Keratinocyte (primary cell): ENCODE measurements around the gene RCVRN. TPM values are rescaled to one million over a fixed set of nuclear protein-coding genes. Genes with fewer than 3 reads are reported as not detected.

Experiments used
- DNase-seq: peaks from one replicate; pipeline ENCODE4 v3.0.0-alpha.2; 2011; ENCODE audit warnings: low read depth, missing footprints, low spot score
- FAIRE-seq: peaks from 2 replicates; lab custom pipeline; 2011; peaks lifted over from hg19 to GRCh38; lab: Jason Lieb, UNC
- H2AFZ ChIP-seq: 2 replicates; pipeline ENCODE4 v1.6.0; 2012; ENCODE audit warnings: low read length, control low read depth, inconsistent platforms; ENCODE audit not compliant: control insufficient read depth
- H3K27ac ChIP-seq: 2 replicates; pipeline ENCODE4 v1.5.1; 2011; ENCODE audit warnings: low read length; ENCODE audit not compliant: control insufficient read depth, insufficient read depth
- H3K27me3 ChIP-seq: 3 replicates; pipeline ENCODE4 v1.6.0; 2011; ENCODE audit warnings: low read length; ENCODE audit not compliant: control insufficient read depth, insufficient read depth; ENCODE audit errors: extremely low read depth
- H3K36me3 ChIP-seq, 2 experiments: 2 replicates in 1 of 2; 3 replicates in 1 of 2; pipeline ENCODE4 v1.5.1; 2011; ENCODE audit warnings: low read length in 2 of 2, mild to moderate bottlenecking in 1 of 2; ENCODE audit not compliant: control insufficient read depth in 2 of 2, insufficient read depth in 2 of 2; ENCODE audit errors: extremely low read depth in 1 of 2
- H3K4me1 ChIP-seq: 3 replicates; pipeline ENCODE4 v1.5.1; 2011; ENCODE audit warnings: low read length; ENCODE audit not compliant: control insufficient read depth, insufficient read depth; ENCODE audit errors: extremely low read depth
- H3K4me2 ChIP-seq: 3 replicates; pipeline ENCODE4 v1.6.0; 2011; ENCODE audit warnings: low read depth, low read length; ENCODE audit not compliant: control insufficient read depth, insufficient read depth; ENCODE audit errors: extremely low read depth
- H3K4me3 ChIP-seq, 3 experiments: fragments of 200-600 bp in 1 of 3; sonication (generic) in 1 of 3; 2 replicates in 2 of 3; 3 replicates in 1 of 3; pipeline ENCODE4 v1.5.1; 2011 to 2016; ENCODE audit warnings: low read length in 3 of 3, mild to moderate bottlenecking in 3 of 3, control low read depth in 2 of 3, inconsistent platforms in 1 of 3, low read depth in 1 of 3, mixed read lengths in 1 of 3, mixed run types in 1 of 3, moderate library complexity in 1 of 3; ENCODE audit not compliant: control insufficient read depth in 2 of 3, insufficient read depth in 2 of 3; ENCODE audit errors: extremely low read depth in 1 of 3
- H3K79me2 ChIP-seq: 2 replicates; pipeline ENCODE4 v1.6.0; 2012; ENCODE audit warnings: low read length; ENCODE audit not compliant: control insufficient read depth, insufficient read depth
- H3K9ac ChIP-seq: 3 replicates; pipeline ENCODE4 v1.6.0; 2011; ENCODE audit warnings: low read length; ENCODE audit not compliant: control insufficient read depth, insufficient read depth; ENCODE audit errors: extremely low read depth
- H3K9me1 ChIP-seq: 3 replicates; pipeline ENCODE4 v1.6.0; 2011; ENCODE audit warnings: low read length; ENCODE audit not compliant: control insufficient read depth, insufficient read depth; ENCODE audit errors: extremely low read depth
- H3K9me3 ChIP-seq: 2 replicates; pipeline ENCODE4 v1.5.1; 2012; ENCODE audit warnings: low read depth, low read length; ENCODE audit not compliant: control insufficient read depth
- H4K20me1 ChIP-seq: 3 replicates; pipeline ENCODE4 v1.6.0; 2011; ENCODE audit warnings: low read length; ENCODE audit not compliant: control insufficient read depth, insufficient read depth; ENCODE audit errors: extremely low read depth
- EZH2 ChIP-seq: IDR thresholded peaks from one replicate; pipeline ENCODE4 v1.6.1; 2012; ENCODE audit warnings: inconsistent platforms, mild to moderate bottlenecking, low read length, moderate library complexity
- dilution Hi-C: fragments of 300-500 bp; cut with MboI; formaldehyde crosslinking; loops from one replicate; pipeline ENCODE4 v1.7.0; 2020; ENCODE audit warnings: low sequenced_read_pairs; ENCODE audit not compliant: extremely low pct_ligation_motif_present
- polyA plus RNA-seq, 5 experiments: library from polyadenylated mRNA; depleted of rRNA in 3 of 5; stranded (reverse) in 3 of 5; stranded (forward) in 1 of 5; unstranded in 1 of 5; fragments of >200 nt; gene quantifications; 1 replicate in 1 of 5; 2 replicates in 3 of 5; 3 replicates in 1 of 5; pipeline versions ENCODE4 v1.2.1 to v1.2.3, GENCODE V29; 2011 to 2012; ENCODE audit warnings: missing spikeins in 2 of 5, low read depth in 1 of 5, low replicate concordance in 1 of 5
- TF ChIP-seq, protein P1 (sequence below), 3 experiments: IDR thresholded peaks in 1 of 3; conservative IDR thresholded peaks in 1 of 3; optimal IDR thresholded peaks in 1 of 3; 2 replicates in 2 of 3; 3 replicates in 1 of 3; pipeline versions ENCODE3 to v1.5.1; 2011; ENCODE audit warnings: low read length in 3 of 3, mild to moderate bottlenecking in 3 of 3, moderate library complexity in 2 of 3, control low read depth in 1 of 3, inconsistent platforms in 1 of 3; ENCODE audit not compliant: insufficient read depth in 2 of 3; ENCODE audit errors: extremely low read depth in 1 of 3

The RCVRN gene
- polyA plus RNA-seq, 1 donor (not counting 4 experiments of a cell fraction or from before 2014, with no cell fraction given), result not detected

DNA sequence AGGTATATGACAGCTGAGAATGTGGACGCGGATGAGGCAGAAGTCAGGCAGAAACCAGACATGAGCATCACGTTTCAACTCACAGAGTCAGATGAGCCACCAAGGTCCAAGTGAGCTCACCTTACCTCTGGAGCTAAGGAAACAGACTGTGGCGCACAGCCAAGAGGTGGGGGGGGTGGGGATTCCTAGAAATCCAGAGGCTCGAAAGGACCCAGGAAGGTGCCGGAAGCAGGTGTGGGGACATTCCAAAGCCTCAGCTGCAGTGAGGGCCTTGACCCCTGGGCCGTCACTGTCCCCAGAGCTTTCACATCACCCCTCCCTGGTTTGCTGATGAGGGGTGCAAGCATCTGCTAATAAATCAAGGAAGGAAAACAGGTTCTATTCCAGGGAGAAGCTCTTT is 29.3 kb upstream of the RCVRN start:
- no peaks in the 10 kb centered on the region for H3K4me1 ChIP-seq
- H3K27me3 ChIP-seq, result no peaks in the 10 kb centered on the region
- no peak overlapping the region for H2AFZ ChIP-seq
- FAIRE-seq, result no peak
- H3K27ac ChIP-seq, result no peak overlapping the region
- H3K4me3 ChIP-seq, result no peak overlapping the region
- H4K20me1 ChIP-seq, result no peaks in the 10 kb centered on the region
- H3K9me1 ChIP-seq, result no peaks in the 10 kb centered on the region
- H3K79me2 ChIP-seq, result no peaks in the 10 kb centered on the region
- H3K36me3 ChIP-seq, result no peaks in the 10 kb centered on the region
- H3K4me2 ChIP-seq, result no peak overlapping the region
- DNase-seq, result no peak
- dilution Hi-C loops, result no loop called here
- no peaks in the 10 kb centered on the region for H3K9me3 ChIP-seq
- no peak for TF ChIP-seq EZH2
- TF ChIP-seq, protein P1, sequence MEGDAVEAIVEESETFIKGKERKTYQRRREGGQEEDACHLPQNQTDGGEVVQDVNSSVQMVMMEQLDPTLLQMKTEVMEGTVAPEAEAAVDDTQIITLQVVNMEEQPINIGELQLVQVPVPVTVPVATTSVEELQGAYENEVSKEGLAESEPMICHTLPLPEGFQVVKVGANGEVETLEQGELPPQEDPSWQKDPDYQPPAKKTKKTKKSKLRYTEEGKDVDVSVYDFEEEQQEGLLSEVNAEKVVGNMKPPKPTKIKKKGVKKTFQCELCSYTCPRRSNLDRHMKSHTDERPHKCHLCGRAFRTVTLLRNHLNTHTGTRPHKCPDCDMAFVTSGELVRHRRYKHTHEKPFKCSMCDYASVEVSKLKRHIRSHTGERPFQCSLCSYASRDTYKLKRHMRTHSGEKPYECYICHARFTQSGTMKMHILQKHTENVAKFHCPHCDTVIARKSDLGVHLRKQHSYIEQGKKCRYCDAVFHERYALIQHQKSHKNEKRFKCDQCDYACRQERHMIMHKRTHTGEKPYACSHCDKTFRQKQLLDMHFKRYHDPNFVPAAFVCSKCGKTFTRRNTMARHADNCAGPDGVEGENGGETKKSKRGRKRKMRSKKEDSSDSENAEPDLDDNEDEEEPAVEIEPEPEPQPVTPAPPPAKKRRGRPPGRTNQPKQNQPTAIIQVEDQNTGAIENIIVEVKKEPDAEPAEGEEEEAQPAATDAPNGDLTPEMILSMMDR (optimal IDR thresholded peaks at IDR 0.05 in 1 of 3, IDR thresholded peaks at IDR 0.05 in 1 of 3, conservative IDR thresholded peaks at IDR 0.05 in 1 of 3; ENCODE audit: extremely low read depth in 1 of 3, insufficient read depth in 2 of 3, low read length in 3 of 3), result no peak
- no peak overlapping the region for H3K9ac ChIP-seq

DNA sequence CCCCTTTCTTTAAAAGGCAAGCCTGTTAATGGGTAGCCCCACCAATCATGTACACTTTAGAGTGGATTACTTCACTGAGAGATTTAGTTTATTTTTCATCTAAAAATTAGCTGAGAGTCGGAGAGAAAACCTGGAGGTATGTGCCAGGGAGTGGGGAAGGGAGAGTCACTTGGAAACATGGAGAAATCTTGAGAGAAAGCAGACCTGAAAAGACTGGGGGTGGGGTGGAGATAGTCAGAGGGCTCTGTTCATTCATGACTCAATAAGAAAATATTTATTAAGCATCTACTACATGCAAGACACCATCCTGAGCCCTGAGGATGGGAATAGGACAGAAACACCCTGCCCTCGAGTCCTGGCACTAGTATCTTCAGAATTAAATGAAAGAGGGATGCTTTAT is 27.4 kb upstream of the RCVRN start:
- Histone ChIP-seq H3K9ac (no peak overlapping the region), H3K9me1 (no peaks in the 10 kb centered on the region), H2AFZ (no peak overlapping the region), H3K36me3 (no peaks in the 10 kb centered on the region), H3K79me2 (no peaks in the 10 kb centered on the region), H4K20me1 (no peaks in the 10 kb centered on the region), H3K9me3 (no peaks in the 10 kb centered on the region), H3K4me1 (no peaks in the 10 kb centered on the region), H3K27me3 (no peaks in the 10 kb centered on the region), H3K4me2 (no peak overlapping the region), H3K4me3 (no peak overlapping the region), H3K27ac (no peak overlapping the region)
- FAIRE-seq (no peak), DNase-seq (no peak)
- TF ChIP-seq EZH2, result no peak
- TF ChIP-seq, protein P1 (optimal IDR thresholded peaks at IDR 0.05 in 1 of 3, IDR thresholded peaks at IDR 0.05 in 1 of 3, conservative IDR thresholded peaks at IDR 0.05 in 1 of 3; ENCODE audit: extremely low read depth in 1 of 3, insufficient read depth in 2 of 3, low read length in 3 of 3), result no peak
- dilution Hi-C loops, result no loop called here
